GM11168 (cell line): ENCODE data around the gene TEX54.
"Not testable (repeated sequence)": the region's sequence is repeated elsewhere in the genome, so short reads cannot be mapped to it uniquely, and the experiment has no call there.

ENCODE experiments used
- in situ Hi-C: fragments of 300-500 bp; cut with MboI; formaldehyde crosslinking; loops from one replicate; pipeline ENCODE4 v1.12.0; 2022; ENCODE audit warnings: low sequenced_read_pairs; ENCODE audit not compliant: unreplicated experiment

Gene TEX54

GRCh38 chr11:62855571-62856332 is 23.1 kb upstream of the TEX54 start:
- in situ Hi-C loops: no loop called here

- in situ Hi-C loops: no loop called here
These were observed 22.4 kb upstream of the TEX54 start for GRCh38 chr11:62854825-62855570.

GRCh38 chr11:62854013-62854824 is 21.6 kb upstream of the TEX54 start:
- in situ Hi-C loops: no loop called here

- in situ Hi-C loops: no loop called here
These were observed 20.8 kb upstream of the TEX54 start for GRCh38 chr11:62853279-62853965.

- in situ Hi-C loops: no loop called here
These were observed 20.0 kb upstream of the TEX54 start for GRCh38 chr11:62852523-62853188.

GRCh38 chr11:62851807-62852522 is 19.3 kb upstream of the TEX54 start:
- in situ Hi-C loops: no loop called here

- in situ Hi-C loops: no loop called here
These were observed 18.5 kb upstream of the TEX54 start for GRCh38 chr11:62850911-62851806.

GRCh38 chr11:62847767-62848314 is 15.2 kb upstream of the TEX54 start:
- in situ Hi-C loops: no loop called here

- in situ Hi-C loops: no loop called here
These were observed 13.5 kb upstream of the TEX54 start for GRCh38 chr11:62846177-62846576.

GRCh38 chr11:62844154-62844553 is 11.5 kb upstream of the TEX54 start:
- in situ Hi-C loops: no loop called here

GRCh38 chr11:62843466-62843865 is 10.8 kb upstream of the TEX54 start:
- in situ Hi-C loops: no loop called here

GRCh38 chr11:62842891-62843290 is 10.2 kb upstream of the TEX54 start:
- in situ Hi-C loops: not testable (repeated sequence)

- in situ Hi-C loops: no loop called here
These were observed 9.6 kb upstream of the TEX54 start for GRCh38 chr11:62842171-62842741.

GRCh38 chr11:62841361-62842170 is 8.9 kb upstream of the TEX54 start:
- in situ Hi-C loops: no loop called here

- in situ Hi-C loops: not testable (repeated sequence)
These were observed 8.2 kb upstream of the TEX54 start for GRCh38 chr11:62840721-62841360.
